GM18517 (cell line): ENCODE results near the gene CST4.
"Not testable (repeated sequence)": the region's sequence is repeated elsewhere in the genome, so short reads cannot be mapped to it uniquely, and the experiment has no call there.

ENCODE experiments used
- ATAC-seq: cut with Tn5 transposase; IDR thresholded peaks from one replicate; pipeline ENCODE4 v1.9.1; 2021; ENCODE audit warnings: mild to moderate bottlenecking, moderate library complexity; ENCODE audit not compliant: unreplicated experiment

CST4 gene, protein sequence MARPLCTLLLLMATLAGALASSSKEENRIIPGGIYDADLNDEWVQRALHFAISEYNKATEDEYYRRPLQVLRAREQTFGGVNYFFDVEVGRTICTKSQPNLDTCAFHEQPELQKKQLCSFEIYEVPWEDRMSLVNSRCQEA

GRCh38 chr20:23688684-23689398 lies at the start of gene CST4:
Gene CST4 (minus strand): TSS chr20:23689038. CDS start chr20:23688969, 69 bp downstream.
- ATAC-seq: not testable (repeated sequence)

GRCh38 chr20:23735391-23735790 lies 46.6 kb upstream of the CST4 start:
- ATAC-seq: not testable (repeated sequence)

DNA sequence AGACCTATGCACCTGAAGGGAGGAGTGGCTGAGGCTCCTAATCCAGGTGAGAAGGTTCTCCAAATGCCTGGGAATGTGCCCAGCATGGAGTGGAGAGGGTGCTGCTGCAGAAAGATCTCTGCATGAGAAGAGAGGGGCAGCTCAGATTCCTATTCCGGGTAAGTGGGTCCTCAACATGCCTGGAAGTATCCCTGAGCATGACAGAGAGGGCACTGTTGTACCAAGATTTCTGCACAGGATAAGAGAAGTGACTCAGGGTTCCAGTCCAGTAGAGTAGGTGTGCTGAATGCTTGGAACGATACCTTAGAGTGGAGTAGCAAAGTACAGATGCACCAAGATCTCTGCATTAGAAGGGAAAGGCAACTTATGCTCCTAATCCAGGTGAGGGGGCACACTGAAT lies 46.1 kb upstream of the CST4 start:
- ATAC-seq: not testable (repeated sequence)

GRCh38 chr20:23734440-23734839 lies 45.6 kb upstream of the CST4 start:
- ATAC-seq: not testable (repeated sequence)

- ATAC-seq: no peak
Observed at GRCh38 chr20:23727016-23727415, 38.2 kb upstream of the CST4 start.

- no peak for ATAC-seq
Observed at GRCh38 chr20:23725102-23725501, 36.3 kb upstream of the CST4 start.

DNA sequence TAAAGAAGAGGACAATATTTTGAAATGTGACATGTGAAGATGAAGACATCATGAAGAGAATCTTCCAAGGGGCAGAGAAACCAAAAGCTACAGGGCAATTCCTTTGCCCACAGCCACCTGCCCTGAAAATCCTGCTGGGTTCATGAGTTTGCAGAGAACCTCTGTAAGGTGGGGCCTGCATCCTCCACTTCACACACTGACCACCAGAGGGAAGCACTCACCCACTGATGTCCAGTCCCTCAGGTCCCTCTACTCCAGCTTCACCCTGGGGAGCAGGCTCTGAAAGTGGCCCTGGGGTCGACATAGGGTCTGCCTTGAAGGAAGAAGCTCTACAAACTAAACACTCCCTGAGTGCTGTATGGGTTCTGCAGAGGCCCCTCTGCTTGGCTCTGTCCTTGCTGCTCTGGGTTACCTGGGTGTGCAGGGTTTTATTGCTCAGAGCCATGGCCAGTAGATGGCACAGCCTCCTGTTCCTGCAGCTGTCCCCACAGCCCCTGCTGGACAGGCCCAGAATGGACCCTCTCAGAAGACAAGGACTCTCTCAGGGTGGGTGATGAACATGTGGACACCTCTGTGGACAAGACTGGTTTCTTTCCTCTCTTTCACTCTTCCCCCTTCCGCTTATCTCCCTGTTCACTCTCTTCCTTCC lies 34.9 kb upstream of the CST4 start:
- ATAC-seq: peak; percentile 52

DNA sequence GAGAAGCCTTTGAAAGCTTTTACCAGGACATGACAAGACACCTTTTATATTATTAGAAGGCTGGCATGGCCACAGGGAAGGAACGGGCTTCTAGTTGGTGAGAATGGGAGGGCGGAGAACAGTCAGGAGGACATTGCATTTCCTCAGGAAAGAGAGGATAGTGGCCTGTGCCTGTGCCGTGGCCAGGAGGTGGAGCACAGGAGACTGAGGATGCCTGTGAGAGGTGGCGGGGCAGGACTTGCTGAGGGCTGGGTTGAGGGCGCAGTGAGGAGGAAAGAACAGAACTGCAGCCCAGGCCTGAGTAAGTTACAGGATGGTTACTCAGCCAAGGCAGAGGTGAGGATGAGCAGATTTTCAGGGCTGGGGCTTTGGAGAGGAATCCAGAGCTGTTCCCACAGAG lies 34.0 kb upstream of the CST4 start:
- ATAC-seq: not testable (repeated sequence)

DNA sequence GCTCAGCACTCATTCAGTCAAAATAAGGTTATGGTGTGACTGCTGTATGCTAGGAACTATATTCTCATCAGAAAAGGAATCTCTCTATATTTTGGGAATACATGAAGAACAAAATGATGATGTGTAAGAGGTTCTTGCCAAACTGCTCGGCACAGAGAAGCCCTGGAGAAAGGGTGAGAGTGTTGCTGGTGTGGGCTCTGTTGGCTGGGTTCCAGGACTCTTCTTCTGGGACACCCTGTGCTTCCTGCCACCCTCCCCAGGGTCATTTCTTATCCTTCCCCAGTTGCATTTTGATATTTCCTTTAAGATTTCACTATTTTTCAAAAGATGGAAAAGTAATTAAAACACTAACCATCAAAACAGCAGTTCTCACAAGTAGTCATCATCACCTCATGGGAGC lies 33.1 kb upstream of the CST4 start:
- ATAC-seq: no peak

DNA sequence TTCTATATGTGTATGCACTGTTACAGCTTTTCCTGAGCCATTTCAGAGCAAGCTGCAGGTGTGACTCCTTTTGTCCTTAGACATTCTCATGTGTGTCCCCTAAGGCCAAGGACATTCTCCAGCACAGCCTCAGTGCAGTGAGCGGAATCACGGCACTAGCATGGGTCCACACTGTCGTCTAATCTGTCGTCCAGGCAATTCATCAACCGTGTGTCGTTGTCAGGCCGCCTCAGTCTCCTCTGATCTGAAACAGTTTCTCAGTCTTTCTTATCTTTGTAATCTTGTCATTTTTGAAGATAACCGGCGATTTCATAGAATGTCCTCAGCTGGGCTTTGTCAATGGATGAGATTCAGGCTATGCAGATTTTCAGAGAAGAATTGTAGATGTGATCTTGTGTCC lies 30.5 kb upstream of the CST4 start:
- ATAC-seq: not testable (repeated sequence)

DNA sequence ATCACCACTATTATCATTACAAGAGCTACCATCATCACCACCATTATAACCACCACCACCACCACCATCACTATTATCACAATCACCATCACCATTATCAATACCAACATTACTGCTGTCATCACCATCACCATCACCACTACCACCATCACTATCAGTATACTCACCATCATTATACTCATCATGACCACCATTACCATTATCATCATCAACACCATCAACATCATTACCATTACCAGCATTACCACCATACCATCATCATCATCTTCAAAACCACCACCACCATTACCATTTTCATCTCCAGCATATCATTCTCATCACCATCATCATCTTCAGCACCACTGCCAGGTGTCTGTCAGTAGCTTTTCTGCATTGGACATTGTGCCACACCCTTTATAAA lies 22.9 kb upstream of the CST4 start:
- not testable (repeated sequence) for ATAC-seq

DNA sequence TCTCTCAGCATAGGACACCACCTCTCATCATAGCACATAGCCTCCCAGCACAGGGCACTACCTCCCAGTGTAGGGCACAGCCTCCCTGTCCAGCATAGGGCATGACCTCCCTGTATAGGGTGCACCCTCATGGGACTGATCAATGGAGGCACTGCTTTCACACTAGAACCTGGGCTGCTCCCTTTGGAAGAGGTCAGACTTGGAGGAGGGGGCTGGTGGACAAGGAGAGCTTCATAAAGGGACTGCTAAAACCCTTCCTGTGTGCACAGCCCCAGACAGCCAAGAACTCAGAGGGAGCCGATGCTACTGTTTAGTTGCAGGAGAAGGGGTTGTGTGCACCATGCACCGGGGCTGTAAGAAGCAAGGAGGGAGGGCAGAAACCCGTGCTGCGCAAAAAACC lies 21.9 kb upstream of the CST4 start:
- ATAC-seq: no peak

DNA sequence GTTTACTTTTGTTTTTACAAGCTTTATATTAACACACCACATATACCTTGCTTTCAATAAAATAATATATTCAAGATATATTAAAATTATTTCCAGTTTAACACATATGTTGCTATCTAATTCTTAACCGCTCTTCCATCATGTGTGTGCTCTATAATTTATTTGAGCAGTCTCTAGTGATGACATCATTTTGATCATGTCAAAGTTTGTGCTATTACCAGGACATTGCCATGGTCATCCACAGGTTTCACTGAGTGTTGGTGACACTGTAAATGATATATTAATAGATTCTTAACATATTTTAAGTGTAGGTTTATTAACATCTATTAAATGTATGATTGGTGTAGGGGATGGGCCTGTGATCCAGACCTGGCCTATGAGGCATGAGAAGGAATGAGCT lies 17.1 kb upstream of the CST4 start:
- no peak for ATAC-seq

- ATAC-seq: no peak
Observed at GRCh38 chr20:23702021-23702420, 13.2 kb upstream of the CST4 start.

DNA sequence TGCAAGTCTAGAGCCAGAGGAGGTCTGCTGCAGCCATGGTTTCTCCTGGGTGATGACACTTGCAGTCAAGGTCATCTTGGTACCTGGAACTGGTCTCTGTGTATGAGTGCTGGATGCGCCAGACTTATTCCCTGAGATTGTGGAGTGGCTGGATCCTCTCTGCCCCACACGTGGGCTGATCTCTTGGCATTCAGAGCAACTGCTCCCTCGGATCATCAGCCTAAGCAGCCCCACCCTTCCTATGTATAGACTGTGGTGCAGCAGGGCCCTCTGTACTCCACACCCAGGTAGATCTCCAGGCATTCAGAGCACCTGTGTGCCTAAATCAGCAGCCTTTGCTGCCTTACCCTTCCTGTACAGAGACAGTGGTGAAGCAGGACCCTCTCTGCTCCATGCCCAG lies 12.1 kb upstream of the CST4 start:
- no peak for ATAC-seq

DNA sequence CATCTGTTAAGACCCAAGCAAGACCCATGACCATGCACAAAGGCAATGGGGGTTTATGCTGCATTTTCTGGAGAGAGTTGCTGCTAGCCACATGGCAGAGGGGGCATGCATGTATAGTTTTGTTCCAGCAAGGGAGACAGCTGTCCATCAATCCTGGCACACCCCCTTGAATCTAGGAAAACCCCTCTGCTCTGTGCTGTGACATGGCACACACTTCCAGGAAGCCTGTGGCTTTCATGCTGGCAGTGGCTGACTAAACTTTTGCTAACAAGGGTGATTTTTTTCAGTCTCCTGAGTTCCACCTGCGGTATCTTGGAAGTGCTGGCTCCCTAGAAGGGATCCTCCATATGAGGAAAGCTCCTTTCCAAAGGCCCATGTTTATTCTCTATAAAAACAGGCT lies 9.1 kb upstream of the CST4 start:
- ATAC-seq: no peak

DNA sequence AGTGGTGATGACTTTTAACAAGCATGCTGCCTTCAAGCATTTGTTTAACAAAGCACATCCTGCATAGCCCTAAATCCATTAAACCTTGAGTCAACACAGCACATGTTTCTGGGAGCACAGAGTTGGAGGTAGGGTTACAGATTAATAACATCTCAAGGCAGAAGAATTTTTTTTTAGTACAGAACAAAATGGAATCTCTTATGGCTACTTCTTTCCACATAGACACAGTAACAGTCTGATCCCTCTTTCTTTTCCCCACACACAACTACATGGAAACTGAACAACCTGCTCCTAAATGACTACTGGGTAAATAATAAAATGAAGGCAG lies 6.2 kb upstream of the CST4 start:
- ATAC-seq: not testable (repeated sequence)

DNA sequence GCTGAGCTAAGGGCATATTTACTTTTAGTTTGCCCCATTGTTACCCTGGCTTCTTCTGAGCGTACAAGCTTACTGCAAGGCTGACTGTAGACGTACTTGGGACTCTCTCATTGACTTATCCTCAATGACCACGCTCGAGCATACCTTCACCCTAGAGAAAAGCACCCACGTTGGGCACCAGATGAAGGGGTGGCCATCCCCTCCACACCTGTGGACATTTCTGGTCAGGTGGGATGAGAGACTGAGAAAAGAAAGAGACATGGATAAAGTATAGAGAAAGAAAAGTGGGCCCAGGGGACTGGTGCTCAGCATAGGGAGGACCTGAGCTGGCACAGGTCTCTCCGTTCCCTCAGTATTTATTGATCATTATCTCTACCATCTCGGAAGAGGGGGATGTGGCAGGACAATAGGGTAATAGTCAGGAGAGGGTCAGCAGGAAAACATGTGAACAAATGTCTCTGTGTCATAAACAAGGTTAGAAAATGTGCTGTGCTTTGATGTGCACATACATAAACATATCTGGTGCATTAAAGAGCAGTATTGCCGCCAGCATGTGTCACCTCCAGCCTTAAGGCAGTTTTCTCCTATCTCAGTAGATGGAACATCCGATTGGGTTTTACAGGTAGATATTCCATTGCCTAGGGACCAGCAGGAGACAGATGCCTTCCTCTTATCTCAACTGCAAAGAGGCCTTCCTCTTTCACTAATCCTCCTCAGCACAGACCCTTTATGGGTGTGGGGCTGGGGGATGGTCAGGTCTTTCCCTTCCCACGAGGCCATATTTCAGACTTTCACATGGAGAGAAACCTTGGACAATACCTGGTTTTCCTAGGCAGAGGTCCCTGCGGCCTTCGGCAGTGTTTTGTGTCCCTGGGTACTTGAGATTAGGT lies 5.6 kb upstream of the CST4 start:
- not testable (repeated sequence) for ATAC-seq

- ATAC-seq: not testable (repeated sequence)
Observed at GRCh38 chr20:23692725-23693619, 4.1 kb upstream of the CST4 start.

DNA sequence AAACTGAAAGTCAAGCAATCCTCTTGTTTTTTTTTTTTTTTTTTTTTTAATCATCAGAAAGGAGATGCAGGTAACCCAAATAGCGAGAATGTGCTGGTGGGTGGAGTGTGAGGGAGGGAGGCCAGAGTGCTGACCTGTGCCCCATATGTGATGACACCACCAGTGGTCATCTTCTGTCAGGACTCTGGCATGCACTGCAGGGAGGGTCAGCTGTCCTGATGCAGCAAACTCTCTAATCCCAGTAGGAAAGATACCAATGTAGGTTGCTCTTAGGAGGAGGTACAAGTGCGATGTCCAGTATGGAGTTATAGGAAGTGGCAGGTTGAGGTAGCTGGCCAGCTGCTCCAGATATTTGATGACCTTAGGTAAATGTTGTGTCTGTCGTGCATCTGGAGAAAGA lies 2.8 kb upstream of the CST4 start:
- ATAC-seq: no peak
